ENCODE measurements around the gene TMEM178A.
"Not testable (repeated sequence)": the region's sequence is repeated elsewhere in the genome, so short reads cannot be mapped to it uniquely, and the experiment has no call there.

TMEM178A gene

DNA sequence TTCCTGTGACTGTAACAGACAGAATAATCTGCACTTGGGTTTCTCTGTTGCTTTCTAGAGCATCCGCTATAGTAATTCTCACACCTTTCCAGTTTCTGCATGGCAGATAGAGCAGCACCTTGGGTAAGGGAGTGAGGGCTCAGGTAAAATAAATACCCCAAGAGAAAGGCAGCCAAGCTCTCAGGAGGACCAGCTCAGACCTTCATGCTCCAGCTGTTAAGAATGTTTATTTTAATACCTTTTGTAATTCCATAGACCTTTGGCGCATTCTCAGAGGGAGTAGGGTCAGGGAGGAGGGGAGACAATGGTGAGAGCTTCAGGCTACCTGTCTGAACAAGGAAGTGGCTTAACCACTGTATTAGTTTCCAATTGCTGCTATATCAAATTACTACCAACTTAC, 16.2 kb upstream of the TMEM178A start:
- no peak for DNase-seq

DNA sequence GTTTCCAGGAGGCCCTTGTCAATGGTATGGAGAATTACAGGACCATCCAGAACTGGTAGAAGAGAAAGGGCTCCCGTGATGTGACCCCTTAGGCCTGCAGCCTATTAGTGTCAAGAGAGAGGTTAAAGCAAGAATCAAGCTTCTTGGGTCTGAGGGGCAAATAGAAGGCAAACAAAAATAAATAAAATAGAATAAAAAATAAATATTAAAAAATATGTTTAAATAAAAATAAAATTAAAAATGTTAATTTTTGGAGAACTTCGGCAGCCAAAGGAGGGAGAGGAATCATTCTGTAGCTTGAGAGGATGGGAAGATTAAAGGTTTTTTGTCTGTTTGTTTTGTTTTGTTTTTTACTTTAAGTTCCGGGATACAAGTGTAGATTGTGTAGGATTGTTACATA, 15.2 kb upstream of the TMEM178A start:
- DNase-seq, result no peak

DNA sequence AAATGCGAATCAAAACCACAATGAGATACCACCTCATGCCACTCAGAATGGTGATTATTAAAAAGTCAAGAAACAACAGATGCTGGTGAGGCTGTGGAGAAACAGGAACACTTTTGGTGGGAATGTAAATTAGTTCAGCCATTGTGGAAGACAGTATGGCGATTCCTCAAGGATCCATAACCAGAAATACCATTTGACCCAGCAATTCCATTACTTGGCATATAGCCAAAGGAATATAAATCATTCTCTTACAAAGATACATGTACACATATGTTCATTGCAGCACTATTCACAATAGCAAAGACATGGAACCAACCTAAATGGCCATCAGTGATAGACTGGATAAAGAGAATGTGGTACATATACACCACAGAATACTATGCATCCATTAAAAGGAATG, 9.5 kb upstream of the TMEM178A start:
- not testable (repeated sequence) for DNase-seq

DNA sequence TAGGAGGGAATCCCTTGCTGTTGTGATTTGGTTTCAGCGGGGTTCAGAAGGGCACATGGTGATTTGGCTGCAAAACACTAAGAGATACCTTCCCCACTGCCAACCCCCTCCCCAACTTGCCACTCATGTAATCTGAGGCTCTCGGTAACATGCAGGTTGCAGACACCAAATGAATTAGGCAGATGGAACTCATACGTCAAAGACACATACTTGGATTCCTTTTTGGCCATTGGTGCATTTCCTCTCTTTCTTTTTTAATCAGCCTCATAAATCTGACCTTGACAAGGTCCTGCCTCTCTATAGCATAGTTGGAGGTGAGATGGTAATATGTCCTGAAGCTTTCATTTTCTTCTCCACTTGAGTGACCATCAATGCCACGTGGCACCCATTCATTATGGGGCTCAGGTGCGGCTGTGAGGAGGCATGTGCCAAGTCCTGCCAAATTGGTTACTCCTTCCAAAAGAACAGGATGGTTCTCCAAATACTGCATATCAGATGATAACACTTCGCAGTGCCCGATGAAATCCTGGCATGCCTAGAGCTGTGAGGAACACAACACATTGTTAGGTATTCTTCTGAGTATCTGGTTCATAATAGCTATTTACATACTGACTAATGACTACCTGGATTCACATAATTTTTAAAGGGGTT, 8.3 kb upstream of the TMEM178A start:
- DNase-seq, result no peak

DNA sequence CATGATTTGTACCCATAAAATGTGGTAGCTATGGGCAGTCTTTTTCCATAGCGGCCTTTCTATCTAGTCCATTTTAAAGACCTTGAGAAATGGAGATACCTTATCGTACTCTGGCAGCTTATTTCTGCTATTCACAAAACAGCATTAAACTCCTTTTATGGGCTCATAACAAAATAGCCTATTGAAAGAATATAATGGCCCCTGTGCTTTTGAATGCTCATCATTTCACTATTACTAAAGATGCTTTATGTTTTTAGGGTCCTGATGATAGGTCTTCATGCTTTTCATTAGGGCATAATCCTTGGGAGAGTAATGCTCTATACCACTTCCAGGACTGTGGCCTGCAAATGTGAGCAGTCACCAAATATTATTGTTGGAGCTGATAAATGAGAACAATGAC, 7.3 kb upstream of the TMEM178A start:
- no peak for DNase-seq

DNA sequence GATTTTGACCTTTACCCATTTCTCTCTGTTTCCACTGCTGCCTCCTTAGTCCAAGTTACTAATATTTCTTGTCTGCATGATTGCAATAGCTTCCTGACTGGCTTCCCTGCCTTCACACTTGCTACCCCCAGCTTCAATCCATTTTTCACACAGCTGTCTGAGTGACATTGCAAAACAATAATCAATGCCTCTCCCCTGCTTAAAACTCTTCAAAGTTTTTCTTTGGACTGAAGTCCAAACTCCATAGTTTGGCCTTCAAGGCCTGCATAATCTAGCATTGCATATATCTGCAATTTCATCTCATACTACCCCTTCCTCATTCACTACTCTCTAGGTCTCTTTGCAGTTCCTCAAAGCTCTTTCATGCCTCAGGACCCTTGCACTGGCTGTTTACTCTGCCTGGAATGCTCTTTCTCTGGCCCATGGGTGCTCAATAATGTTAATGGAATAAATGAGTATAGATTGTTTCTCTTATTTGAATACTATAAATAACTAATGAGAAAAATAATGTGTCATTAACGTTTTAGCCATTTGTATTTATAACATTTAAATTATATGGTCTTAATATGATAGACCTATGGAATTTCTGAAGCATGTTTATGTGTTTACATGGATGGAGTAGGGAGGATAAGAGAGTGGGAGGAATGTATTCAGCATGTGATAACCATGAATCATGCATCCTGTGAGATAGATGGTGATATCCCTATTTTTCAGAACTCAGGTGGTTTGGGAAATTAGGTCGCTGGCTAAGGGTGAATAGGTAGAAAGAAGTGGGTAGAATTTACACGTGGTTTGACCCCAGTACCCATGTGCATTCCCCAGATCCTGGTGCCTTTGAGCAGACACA, 5.7 kb upstream of the TMEM178A start:
- no peak for DNase-seq

DNA sequence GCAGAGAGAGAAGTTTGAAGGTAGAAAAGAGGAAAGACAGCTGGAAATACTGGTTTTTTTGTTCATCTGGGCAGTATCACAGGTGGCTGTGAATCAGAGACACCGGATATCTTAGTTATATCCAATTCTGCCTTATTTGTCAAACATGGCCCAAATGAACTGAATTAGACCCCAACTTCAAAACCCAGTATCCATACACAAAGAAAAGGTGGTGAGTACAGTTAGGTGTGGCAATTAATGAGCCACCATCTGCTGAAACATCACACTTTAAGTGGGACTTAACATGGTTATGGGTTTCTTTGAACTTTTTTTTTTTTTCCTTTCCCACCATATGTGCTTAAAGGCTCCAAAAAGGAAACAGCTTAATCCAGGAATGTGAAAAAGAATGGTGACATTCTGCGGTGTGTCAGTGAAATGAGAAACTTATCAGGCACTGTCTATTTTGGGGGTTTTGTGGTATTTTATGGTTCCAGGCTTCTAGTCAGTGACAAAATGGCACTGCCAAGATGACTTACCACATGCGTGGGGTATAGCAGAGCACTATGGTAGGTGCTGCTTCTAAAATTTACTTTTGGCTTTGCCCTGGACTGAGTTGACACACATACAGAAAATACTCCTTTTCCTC, 5.0 kb upstream of the TMEM178A start:
- no peak for DNase-seq

DNA sequence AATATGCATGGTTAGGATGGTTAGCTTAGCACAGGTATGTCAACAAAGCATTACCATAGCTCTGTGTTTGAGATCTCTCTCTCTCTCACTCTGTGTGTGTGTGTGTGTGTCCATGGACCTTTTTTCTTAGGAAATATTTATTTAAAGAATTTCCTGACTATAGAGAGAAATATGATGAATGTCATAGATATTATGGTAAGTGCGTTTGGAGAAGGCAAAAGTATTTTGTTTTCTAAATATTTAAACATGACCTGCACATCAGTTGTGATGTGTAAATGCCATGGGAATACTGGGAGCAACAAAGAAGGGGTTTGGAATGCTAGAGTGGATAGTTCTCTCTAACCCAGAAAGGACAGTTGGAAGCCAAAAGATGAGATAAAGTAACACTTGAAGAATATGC, 3.9 kb upstream of the TMEM178A start:
- DNase-seq, result no peak

DNA sequence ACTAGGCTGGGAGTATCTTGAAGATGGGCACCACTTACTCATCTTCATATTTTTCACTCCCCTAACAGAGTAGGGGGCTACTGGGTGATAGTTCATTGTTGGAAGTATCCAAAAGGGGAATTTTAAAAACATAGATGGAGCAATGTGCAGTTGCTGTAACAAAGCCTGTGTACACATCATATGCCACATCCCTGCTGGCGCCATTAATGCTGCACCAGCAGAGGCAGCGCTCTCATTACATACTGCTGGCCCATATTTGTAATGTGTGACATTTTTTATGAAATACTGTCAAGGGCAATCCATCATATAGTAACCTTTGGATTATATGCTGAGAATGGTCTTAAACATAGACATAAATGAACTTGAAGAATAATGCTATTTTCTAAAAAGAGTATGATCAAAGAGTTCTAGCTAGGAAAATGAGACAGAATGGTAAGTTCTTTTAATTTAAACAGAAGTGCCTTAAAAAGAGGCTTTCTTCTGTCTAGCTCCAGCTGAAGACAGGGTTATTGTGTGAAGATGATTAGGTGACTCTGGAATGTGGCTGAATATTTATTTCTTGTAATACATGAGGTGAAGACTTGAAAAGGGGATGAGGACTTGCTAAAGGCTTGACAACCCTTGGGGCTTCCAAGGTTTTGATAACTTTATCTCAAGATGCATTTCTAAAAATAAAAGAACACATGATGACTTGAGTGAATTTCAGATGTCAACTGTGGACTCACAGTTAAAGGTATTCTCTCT, 2.4 kb upstream of the TMEM178A start:
- no peak for DNase-seq

DNA sequence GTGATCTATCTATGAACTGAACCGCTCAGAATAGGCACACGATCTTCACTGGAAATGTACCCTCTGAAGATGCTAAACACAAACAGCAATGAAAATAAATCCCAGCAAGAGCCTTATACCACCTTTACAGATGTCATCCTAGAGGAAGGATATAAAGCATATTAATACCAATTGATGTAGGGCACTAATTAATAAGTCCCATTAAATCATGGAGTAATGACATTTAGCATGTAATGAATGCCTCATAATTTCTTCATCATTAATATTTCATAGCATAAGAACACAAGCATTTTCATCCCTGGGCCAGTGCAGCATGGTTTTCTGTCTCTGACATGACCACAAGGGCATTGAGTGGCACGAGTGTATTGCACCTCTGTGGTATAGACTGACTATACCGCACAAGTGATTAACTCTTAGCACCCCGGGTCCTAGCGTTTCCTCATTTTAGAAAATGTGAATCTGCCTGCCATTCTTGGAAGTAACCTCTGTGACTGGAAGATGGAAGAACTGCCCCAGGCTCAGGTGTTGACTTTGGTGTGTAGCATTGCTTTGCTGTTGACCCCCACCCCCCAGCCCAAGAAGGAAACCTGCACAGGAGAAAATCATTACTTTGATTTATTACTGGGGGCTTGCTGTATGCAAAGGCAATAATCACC, 1.4 kb upstream of the TMEM178A start:
- no peak for DNase-seq

DNA sequence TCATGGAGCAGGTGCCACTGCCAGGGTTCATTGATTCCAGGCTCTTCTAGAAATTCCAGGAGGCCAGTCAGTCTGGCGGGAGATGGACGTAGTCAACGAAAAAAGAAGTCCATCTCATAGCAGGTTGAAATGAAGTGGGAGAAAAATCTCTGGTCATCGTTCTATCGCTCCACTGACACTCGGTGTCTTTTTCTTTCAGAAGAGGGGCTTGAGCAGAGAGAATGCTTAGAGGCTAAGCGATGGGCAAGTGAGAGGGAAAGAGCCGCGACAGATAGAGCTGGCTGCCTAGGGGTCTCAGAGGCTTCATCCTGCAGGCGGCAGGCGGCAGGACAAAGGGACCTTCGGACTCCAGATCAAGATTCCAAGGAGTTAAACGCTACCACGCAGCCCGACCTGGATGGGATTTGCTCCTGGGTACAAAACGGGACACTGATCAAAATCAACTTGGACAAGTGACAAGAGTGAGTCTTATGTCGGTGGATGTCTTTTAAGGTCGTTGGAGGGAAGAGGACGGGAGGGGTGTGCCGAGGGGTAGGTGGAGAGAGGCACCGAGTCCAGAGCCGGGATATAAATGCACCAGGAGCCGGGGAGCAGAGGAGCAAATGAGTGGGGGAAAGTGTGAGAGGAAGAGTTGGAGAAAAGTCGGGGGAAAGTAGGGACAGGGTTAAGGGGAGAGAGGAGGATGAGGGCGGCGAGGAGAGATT, 677 bp upstream of the TMEM178A start:
- no peak for DNase-seq

DNA sequence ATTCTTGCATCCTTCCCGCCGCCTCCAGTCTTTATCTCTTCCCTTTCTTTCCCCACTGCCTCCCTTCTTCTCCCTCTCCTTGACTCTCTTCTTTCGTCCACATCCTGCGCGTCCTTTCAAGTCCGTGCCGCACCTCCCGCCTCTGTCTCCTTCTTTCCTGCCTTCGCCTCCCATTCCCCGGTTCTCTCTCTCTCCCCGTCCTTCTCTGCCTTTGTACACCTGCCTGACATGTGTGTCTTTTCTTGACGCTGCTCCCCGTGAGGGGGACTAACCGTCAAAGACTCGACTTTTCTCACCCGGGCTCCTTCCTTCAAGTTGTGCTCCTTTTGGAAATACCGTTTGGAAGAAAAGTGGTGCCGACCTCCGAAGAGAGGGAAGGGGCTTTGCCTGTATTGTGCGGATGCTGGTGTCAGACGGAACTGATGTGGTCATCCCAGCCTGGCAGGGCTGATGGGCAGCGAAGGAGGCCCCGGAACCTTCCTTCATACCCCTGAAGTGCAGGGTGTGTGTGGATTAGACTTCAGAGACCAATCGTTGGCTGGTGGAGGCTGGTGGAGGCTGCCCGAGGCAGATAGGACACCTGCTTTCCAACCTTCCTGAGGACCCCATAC, 879 bp downstream of the TMEM178A start:
- no peak for DNase-seq

DNA sequence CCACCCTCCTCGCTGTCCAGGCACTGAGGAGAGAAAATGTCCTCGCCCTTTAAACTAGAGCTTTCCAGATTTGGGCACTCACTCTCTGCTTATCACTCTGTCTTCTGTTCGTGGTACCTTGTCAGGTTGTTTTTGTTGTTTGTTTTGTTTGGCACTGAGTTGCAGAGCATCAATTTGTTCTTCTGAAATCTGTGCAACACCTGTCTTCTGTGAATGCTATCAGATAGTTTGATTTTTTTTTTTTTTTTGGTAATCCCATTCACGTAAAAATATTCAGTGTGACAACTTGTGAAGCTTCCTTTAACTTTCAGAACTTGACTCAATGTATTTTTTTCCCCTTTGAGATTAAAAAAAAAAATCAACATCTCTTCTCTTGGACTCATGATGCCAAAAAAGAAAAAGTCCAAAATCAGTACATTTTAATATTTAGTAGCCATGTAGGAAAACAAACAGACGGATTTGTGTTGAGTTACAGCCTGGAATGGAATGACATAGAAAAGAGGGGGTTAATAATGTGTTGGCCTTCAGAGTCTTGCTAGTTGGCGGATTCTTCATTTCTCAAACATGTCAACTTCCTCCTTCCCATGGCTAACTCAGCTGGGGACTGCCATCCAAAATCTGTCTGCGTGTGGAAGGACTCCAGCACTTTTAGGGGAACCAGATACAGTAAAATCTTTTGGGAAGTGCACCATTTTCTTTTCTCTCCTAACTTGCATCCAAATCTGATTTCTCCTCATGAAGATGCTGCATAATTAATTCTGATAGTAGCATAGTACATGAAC, 1.6 kb downstream of the TMEM178A start:
- DNase-seq, result no peak

DNA sequence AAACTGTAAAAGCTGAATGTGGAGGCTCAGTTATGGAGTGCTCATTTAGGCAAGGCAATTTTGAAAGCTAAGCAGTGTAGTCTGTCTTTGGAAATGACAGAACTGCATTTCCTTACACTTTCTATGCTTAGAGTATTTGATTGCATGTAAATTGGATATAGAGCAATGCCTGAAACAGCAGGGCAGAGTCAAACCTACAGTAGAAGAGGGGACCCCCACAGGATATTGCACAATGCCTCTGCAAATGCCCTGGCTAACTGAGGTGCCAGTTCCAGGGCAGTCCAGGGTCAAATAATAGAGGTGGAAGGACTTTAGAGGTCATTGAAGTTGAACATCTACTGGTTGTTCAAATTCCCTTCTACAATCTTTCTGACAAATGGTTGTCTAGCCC, 2.2 kb downstream of the TMEM178A start:
- no peak for DNase-seq

DNA sequence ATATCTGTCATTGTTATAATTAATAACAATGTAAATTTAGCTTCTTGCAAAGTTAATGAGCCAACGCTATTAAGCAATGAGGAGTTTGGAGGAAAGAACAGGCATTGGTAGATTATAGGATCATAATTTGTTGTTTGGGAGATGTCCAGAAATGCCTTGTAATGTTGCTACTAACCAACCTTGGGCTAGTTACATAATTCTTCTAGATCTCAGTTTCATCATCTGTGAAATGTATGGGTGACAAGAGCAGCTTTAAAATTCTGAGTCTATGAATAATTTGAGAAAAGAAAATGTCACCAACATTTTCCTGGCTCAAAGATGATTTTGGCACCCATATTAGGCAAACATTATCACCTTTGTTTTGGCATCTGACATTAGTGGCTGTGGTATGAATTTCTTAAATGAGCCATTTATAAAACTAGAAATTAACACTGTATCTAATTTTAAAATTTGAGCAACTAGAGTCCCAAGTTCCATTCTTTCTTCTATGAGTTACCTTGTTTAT, 2.9 kb downstream of the TMEM178A start:
- no peak for DNase-seq

DNA sequence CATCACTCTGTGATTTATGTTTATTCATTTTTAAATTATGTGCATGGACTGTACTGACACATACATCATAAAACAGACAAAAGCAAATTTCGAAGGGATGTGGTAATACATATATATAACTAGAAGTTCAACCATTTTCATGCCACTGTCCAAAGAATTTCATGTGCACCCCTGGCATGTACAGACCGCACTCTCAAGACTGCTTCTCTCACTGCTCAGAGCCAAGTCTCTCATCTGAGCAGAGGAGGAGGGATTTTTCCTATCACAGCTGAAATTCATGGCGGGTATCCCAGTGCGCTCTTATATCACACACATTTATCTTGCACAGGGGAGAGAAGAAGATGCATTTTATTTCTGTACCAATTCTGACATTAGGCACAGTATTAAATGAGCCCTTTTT, 5.9 kb downstream of the TMEM178A start:
- no peak for DNase-seq

DNA sequence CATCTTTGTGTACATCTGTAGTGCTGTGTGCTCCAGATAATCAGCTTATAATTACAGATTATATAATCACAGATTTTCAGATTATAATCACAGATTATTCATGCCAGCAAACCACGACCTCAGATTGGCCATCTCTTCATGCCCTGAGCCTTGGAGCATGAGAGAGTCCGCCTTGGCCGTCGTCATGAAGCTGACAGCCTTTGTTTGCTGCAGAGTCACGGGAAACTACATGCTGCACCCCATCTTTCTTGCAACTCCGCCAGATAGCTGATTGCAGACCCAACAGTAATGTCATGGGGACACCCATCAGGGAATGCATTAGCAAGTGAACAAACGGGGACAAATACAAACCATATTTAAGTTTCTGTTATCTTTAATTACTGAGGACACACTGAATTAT, 7.3 kb downstream of the TMEM178A start:
- no peak for DNase-seq

DNA sequence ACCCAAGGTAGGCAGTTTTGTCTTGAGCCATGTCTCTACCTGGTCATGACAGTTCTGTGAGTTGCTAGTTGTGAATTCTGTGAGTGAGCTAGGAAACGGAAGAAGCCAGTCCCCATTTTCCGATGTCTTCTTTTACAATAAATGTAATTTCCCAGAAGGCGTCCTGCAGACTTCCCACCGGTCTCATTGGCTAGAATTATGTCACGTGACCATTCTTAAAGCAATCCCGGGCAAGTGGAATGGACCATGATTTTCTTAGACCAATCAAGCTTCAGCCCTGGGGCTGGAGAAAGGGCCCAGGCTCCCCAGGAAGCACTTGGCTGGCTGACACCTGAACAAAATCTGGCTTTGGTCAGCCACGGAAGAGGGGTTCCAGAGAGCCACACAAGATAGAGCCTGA, 10.6 kb downstream of the TMEM178A start:
- DNase-seq, result no peak

DNA sequence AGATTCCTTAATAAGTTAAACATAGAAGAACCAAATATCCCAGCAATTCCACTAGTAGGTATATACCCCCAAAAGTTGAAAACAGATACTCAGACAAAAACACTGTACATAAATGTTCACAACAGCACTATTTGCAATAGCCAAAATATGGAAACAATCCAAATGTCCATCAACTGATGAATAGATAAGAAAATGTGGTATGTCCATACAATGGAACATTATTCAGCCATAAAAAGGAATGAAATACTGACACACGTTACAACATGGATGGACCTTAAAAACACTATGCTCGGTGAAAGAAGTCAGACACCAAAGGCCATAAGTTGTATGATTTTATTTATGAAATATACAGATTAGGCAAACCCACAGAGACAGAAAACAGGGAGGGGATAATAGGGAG, 12.5 kb downstream of the TMEM178A start:
- no peak for DNase-seq

DNA sequence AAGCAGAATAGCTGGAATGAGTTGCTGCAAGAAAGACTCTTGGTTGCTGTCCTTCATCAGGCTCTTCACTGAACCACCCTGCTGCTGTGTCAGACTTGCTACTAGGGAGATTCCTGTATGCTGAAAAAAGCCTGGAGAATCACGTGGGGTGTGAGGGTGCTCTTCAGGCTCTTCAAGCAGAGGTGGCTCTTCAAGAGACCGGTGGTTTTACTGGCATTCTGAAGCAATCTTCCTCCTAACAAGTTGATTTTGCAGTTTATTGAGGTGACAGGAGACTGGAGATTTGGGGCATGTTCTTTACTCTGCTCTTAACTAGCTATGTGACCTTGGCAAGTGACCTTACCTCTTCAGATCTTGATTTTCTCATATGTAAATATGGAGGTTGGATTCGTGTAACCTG, 14.1 kb downstream of the TMEM178A start:
- DNase-seq, result peak; percentile 44

Data from NCI-H510A treated with DMSO at 0.1 percent for 48 hours (cell line).